HEK293 (cell line): ENCODE measurements around the gene RAB3B.

Experiments
- BCL11A ChIP-seq: fragments of 450-650 bp; formaldehyde crosslinking; IDR thresholded peaks from 2 replicates; pipeline ENCODE4 v1.5.1; 2016; ENCODE audit warnings: low read depth, missing biosample characterization, missing genetic modification characterization
- CTCF ChIP-seq: fragments of 450-650 bp; formaldehyde crosslinking; IDR thresholded peaks from 2 replicates; pipeline ENCODE4 v1.5.1; 2016; ENCODE audit warnings: missing biosample characterization, missing genetic modification characterization
- GLI4 ChIP-seq: fragments of 450-650 bp; formaldehyde crosslinking; IDR thresholded peaks from 2 replicates; pipeline ENCODE4 v1.5.1; 2016; ENCODE audit warnings: missing biosample characterization, missing genetic modification characterization
- KLF10 ChIP-seq: fragments of 450-650 bp; IDR thresholded peaks from 2 replicates; pipeline ENCODE4 v1.5.1; 2018; ENCODE audit warnings: missing biosample characterization, mild to moderate bottlenecking, missing genetic modification characterization
- SALL2 ChIP-seq: fragments of 450-650 bp; formaldehyde crosslinking; IDR thresholded peaks from 2 replicates; pipeline ENCODE4 v1.5.0; 2017; ENCODE audit warnings: missing biosample characterization, mild to moderate bottlenecking, missing genetic modification characterization, borderline replicate concordance
- YY2 ChIP-seq: fragments of 450-650 bp; formaldehyde crosslinking; IDR thresholded peaks from 2 replicates; pipeline ENCODE4 v1.5.1; 2016; ENCODE audit warnings: missing biosample characterization, missing genetic modification characterization
- ZBTB1 ChIP-seq: fragments of 450-650 bp; formaldehyde crosslinking; IDR thresholded peaks from 2 replicates; pipeline ENCODE4 v1.5.1; 2016; ENCODE audit warnings: missing biosample characterization, missing genetic modification characterization
- ZBTB21 ChIP-seq: fragments of 450-650 bp; formaldehyde crosslinking; IDR thresholded peaks from 2 replicates; pipeline ENCODE4 v1.5.1; 2017; ENCODE audit warnings: missing biosample characterization, missing genetic modification characterization
- ZNF148 ChIP-seq: fragments of 450-650 bp; formaldehyde crosslinking; IDR thresholded peaks from 2 replicates; pipeline ENCODE4 v1.5.0; 2017; ENCODE audit warnings: missing biosample characterization, missing genetic modification characterization, borderline replicate concordance
- ZNF211 ChIP-seq: fragments of 450-650 bp; formaldehyde crosslinking; IDR thresholded peaks from 2 replicates; pipeline ENCODE4 v1.5.1; 2016; ENCODE audit warnings: low read depth, missing biosample characterization, missing genetic modification characterization
- ZNF24 ChIP-seq: fragments of 450-650 bp; formaldehyde crosslinking; IDR thresholded peaks from 2 replicates; pipeline ENCODE4 v1.5.1; 2016; ENCODE audit warnings: missing biosample characterization, missing genetic modification characterization
- ZNF404 ChIP-seq: fragments of 450-650 bp; formaldehyde crosslinking; IDR thresholded peaks from 2 replicates; pipeline ENCODE4 v1.5.1; 2017; ENCODE audit warnings: missing biosample characterization, missing genetic modification characterization
- ZNF692 ChIP-seq: fragments of 450-650 bp; formaldehyde crosslinking; IDR thresholded peaks from 2 replicates; pipeline ENCODE4 v1.5.1; 2016; ENCODE audit warnings: missing biosample characterization, missing genetic modification characterization

- TF ChIP-seq KLF10 (tag by site-specific recombination) (no peak), CTCF (tag by site-specific recombination) (no peak), ZBTB21 (tag by site-specific recombination) (no peak), ZNF211 (tag by site-specific recombination) (no peak), ZNF692 (tag by site-specific recombination) (no peak), ZBTB1 (tag by site-specific recombination) (no peak), ZNF148 (tag by site-specific recombination) (no peak), ZNF24 (no peak), SALL2 (tag by site-specific recombination) (no peak), BCL11A (no peak), ZNF404 (no peak), YY2 (tag by site-specific recombination) (no peak), GLI4 (no peak)
Measured at GRCh38 chr1:51962486-51963356, 27.8 kb downstream of the RAB3B start.
